ENCODE measurements around the gene ITIH2.
"Not testable (repeated sequence)": the region's sequence is repeated elsewhere in the genome, so short reads cannot be mapped to it uniquely, and the experiment has no call there.

The ITIH2 gene

DNA sequence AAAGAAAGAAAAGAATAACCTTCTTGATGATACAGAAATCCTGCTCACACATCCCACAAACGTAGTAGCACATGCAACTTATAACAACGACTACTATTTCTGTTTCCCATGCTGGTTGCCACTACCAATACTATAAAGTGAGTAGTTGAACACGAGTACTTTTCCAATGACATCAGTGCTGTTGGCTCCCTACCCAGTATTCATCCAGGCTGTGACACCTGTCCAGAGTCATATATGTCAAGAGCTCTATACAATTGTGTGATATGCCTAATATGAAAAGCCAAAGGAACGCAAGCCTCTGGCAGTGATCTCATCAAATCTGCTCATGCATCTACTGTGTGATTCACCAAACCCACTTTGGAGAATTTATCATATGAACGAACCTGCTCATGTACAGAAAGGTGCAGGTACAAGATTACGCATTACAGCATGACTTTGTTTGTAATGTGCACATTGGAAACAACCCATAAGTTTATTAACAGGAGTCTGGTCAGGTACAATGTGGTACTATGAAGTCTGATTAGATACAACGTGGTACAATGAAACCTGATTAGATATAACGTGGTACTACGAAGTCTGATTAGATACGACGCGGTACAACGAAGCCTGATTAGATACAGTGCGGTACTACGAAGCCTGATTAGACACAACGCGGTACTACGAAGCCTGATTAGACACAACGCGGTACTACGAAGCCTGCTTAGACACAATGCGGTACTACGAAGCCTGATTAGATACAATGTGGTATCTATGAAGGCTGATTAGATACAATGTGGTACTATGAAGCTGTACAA, 30.6 kb upstream of the ITIH2 start:
- Histone ChIP-seq H3K27ac (replicated peaks) (no peak overlapping the region), H3K4me3 (replicated peaks; ENCODE audit: insufficient read depth, low read length) (no peak overlapping the region), H3K27me3 (ENCODE audit: insufficient read depth, poor library complexity, severe bottlenecking) (no peaks in the 10 kb centered on the region)
- no peak for DNase-seq (ENCODE audit: low read depth in 1 of 2, low spot score in 1 of 2)
- TF ChIP-seq, protein P1, sequence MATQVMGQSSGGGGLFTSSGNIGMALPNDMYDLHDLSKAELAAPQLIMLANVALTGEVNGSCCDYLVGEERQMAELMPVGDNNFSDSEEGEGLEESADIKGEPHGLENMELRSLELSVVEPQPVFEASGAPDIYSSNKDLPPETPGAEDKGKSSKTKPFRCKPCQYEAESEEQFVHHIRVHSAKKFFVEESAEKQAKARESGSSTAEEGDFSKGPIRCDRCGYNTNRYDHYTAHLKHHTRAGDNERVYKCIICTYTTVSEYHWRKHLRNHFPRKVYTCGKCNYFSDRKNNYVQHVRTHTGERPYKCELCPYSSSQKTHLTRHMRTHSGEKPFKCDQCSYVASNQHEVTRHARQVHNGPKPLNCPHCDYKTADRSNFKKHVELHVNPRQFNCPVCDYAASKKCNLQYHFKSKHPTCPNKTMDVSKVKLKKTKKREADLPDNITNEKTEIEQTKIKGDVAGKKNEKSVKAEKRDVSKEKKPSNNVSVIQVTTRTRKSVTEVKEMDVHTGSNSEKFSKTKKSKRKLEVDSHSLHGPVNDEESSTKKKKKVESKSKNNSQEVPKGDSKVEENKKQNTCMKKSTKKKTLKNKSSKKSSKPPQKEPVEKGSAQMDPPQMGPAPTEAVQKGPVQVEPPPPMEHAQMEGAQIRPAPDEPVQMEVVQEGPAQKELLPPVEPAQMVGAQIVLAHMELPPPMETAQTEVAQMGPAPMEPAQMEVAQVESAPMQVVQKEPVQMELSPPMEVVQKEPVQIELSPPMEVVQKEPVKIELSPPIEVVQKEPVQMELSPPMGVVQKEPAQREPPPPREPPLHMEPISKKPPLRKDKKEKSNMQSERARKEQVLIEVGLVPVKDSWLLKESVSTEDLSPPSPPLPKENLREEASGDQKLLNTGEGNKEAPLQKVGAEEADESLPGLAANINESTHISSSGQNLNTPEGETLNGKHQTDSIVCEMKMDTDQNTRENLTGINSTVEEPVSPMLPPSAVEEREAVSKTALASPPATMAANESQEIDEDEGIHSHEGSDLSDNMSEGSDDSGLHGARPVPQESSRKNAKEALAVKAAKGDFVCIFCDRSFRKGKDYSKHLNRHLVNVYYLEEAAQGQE (IDR thresholded peaks at IDR 0.05; ENCODE audit: insufficient replicate concordance, low read depth): no peak
- TF ChIP-seq, protein P2, sequence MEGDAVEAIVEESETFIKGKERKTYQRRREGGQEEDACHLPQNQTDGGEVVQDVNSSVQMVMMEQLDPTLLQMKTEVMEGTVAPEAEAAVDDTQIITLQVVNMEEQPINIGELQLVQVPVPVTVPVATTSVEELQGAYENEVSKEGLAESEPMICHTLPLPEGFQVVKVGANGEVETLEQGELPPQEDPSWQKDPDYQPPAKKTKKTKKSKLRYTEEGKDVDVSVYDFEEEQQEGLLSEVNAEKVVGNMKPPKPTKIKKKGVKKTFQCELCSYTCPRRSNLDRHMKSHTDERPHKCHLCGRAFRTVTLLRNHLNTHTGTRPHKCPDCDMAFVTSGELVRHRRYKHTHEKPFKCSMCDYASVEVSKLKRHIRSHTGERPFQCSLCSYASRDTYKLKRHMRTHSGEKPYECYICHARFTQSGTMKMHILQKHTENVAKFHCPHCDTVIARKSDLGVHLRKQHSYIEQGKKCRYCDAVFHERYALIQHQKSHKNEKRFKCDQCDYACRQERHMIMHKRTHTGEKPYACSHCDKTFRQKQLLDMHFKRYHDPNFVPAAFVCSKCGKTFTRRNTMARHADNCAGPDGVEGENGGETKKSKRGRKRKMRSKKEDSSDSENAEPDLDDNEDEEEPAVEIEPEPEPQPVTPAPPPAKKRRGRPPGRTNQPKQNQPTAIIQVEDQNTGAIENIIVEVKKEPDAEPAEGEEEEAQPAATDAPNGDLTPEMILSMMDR (IDR thresholded peaks at IDR 0.05; ENCODE audit: insufficient read depth, low read length): no peak
- TF ChIP-seq SPI1 (IDR thresholded peaks at IDR 0.05; ENCODE audit: borderline replicate concordance, low read depth): no peak
- TF ChIP-seq GABPA (IDR thresholded peaks at IDR 0.05; ENCODE audit: low read depth): no peak
- TF ChIP-seq POLR2AphosphoS5 (IDR thresholded peaks at IDR 0.05; ENCODE audit: low read depth): no peak

- Histone ChIP-seq H3K27ac (replicated peaks) (no peak overlapping the region), H3K27me3 (ENCODE audit: insufficient read depth, poor library complexity, severe bottlenecking) (no peaks in the 10 kb centered on the region), H3K4me3 (replicated peaks; ENCODE audit: insufficient read depth, low read length) (no peak overlapping the region)
- TF ChIP-seq GABPA (IDR thresholded peaks at IDR 0.05; ENCODE audit: low read depth) (no peak), SPI1 (IDR thresholded peaks at IDR 0.05; ENCODE audit: borderline replicate concordance, low read depth) (no peak), POLR2AphosphoS5 (IDR thresholded peaks at IDR 0.05; ENCODE audit: low read depth) (no peak)
- TF ChIP-seq, protein P1 (IDR thresholded peaks at IDR 0.05; ENCODE audit: insufficient replicate concordance, low read depth): no peak
- TF ChIP-seq, protein P2 (IDR thresholded peaks at IDR 0.05; ENCODE audit: insufficient read depth, low read length): no peak
- DNase-seq (ENCODE audit: low read depth in 1 of 2, low spot score in 1 of 2): no peak
Measured at GRCh38 chr10:7679256-7679655, 23.9 kb upstream of the ITIH2 start.

GRCh38 chr10:7680078-7680477, 23.0 kb upstream of the ITIH2 start:
- H3K27me3 ChIP-seq (ENCODE audit: insufficient read depth, poor library complexity, severe bottlenecking); H3K4me3 ChIP-seq (replicated peaks; ENCODE audit: insufficient read depth, low read length); DNase-seq (ENCODE audit: low read depth in 1 of 2, low spot score in 1 of 2); H3K27ac ChIP-seq (replicated peaks): not testable (repeated sequence)

DNA sequence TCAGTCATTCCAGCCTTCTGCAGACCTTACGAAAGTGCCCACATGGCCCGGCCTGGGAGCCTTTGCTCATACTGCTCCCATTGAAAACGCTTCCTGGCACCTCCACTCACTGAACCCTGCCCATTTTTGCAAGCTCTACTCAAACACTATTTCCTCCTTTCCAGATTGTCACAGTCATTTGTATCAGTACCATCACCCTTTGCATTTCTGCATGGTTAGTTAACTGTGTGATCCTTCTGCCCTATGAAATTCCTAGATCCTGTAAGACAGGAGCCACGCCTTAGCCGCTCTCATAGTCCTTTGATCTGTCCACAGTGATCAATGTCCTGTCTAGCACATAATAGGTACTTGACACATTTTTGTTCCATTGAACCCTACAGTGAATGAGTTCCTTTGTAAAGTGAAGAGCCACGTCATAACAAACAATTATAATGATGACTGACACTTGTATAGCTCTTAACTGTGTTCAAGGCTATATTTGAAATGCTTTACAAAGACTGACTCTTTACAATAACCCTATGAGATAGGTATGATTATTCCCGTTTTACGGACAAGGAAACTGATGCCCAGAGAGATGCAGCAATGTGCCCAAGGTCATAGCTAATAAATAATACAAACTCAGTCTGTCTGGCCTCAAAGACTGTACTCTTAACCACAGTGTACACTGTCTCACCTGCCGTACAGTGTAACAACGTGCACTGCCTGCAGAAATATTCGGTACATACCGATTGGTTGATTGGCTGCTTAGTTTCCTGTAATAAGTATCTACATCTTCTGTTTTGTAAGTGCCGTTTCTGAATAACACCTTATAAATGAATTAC, 16.6 kb upstream of the ITIH2 start:
- DNase-seq (ENCODE audit: low read depth in 1 of 2, low spot score in 1 of 2): no peak
- no peaks in the 10 kb centered on the region for H3K27me3 ChIP-seq (ENCODE audit: insufficient read depth, poor library complexity, severe bottlenecking)

More for the DNA sequence above, 16.6 kb upstream of the ITIH2 start:
- TF ChIP-seq GABPA (IDR thresholded peaks at IDR 0.05; ENCODE audit: low read depth) (no peak), POLR2AphosphoS5 (IDR thresholded peaks at IDR 0.05; ENCODE audit: low read depth) (no peak), SPI1 (IDR thresholded peaks at IDR 0.05; ENCODE audit: borderline replicate concordance, low read depth) (no peak)
- TF ChIP-seq, protein P2 (IDR thresholded peaks at IDR 0.05; ENCODE audit: insufficient read depth, low read length): no peak
- TF ChIP-seq, protein P1 (IDR thresholded peaks at IDR 0.05; ENCODE audit: insufficient replicate concordance, low read depth): no peak
- H3K4me3 ChIP-seq (replicated peaks; ENCODE audit: insufficient read depth, low read length): no peak overlapping the region
- H3K27ac ChIP-seq (replicated peaks): no peak overlapping the region
